ENCODE data around the gene SERPINB5. TPM values are rescaled to one million over a fixed set of nuclear protein-coding genes. Genes with fewer than 3 reads are reported as not detected.
"Not testable (repeated sequence)": the region's sequence is repeated elsewhere in the genome, so short reads cannot be mapped to it uniquely, and the experiment has no call there.

The SERPINB5 gene
- total and polyA plus RNA-seq, 4 donors, result 0.10 to 2.3 TPM; not detected in 2

DNA sequence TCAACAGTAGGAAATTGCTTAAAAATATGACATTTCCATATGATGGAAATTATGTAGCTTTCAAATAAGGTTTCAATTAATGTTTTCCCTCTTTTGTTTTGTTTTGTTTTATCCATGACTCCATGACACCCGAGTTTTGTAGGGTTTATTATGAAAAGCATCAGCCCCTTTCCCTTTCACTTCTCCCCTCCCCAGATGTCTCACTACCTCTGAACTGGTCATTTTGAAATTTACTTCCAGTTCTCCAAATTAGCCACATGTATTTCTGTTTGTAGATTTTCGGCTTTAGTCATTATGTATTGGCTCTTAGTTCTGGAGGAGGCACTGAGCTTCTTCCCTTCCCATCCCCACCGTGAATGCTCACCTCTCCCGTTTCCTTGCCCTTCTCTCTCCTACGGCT is 35.9 kb upstream of the SERPINB5 start:
- Histone ChIP-seq H3K27ac (ENCODE audit: low read depth in 1 of 2, low read length in 2 of 2) (no peak overlapping the region), H3K9me3 (ENCODE audit: control insufficient read depth, low read length) (no peaks in the 10 kb centered on the region), H3K4me1 (ENCODE audit: control insufficient read depth in 1 of 2, insufficient read depth in 2 of 2, low read length in 2 of 2) (no peaks in the 10 kb centered on the region), H3K36me3 (ENCODE audit: control insufficient read depth in 1 of 2, insufficient read depth in 2 of 2, low read length in 1 of 2) (no peaks in the 10 kb centered on the region), H3K27me3 (ENCODE audit: control insufficient read depth in 1 of 2, insufficient read depth in 2 of 2, low read length in 1 of 2) (no peaks in the 10 kb centered on the region), H3K4me3 (ENCODE audit: low read length in 2 of 2) (no peak overlapping the region)
- no peak for ATAC-seq (ENCODE audit: low FRiP score)
- DNase-seq, result no peak
- whole genome bisulfite sequencing, 2 donors, result 66 to 75% methylated on average over 5 of the region's 5 CpGs
- intact Hi-C loops (cut with DNase I), result loop anchor here in 1 of 2 donors (5.0 kb wide), 1 partner anchor 424 kb away; no protein-coding TSS in a partner anchor

DNA sequence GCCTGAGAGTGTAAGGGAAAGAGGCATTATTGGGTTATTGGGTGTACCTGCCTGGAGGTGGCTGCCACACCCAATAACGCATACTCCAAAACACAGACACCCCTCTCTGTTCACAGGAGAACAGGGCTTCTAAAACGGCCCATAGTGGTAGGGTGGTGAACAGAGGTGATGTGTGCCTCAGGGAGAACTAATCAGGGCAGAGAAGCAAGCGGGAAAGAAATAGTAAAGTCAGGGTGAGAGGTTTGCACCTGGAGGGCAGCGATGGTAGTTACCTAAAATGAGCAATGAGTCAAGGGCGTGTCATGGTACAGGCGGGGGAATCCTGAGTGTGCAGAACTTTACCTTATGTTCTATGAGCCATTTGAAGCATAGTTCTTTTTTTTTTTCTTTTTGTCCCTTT is 32.9 kb upstream of the SERPINB5 start:
- Histone ChIP-seq H3K27ac (ENCODE audit: low read depth in 1 of 2, low read length in 2 of 2) (no peak overlapping the region), H3K4me3 (ENCODE audit: low read length in 2 of 2) (no peak overlapping the region), H3K9me3 (ENCODE audit: control insufficient read depth, low read length) (peaks cover 1% of the 10 kb centered on the region), H3K4me1 (ENCODE audit: control insufficient read depth in 1 of 2, insufficient read depth in 2 of 2, low read length in 2 of 2) (no peaks in the 10 kb centered on the region), H3K36me3 (ENCODE audit: control insufficient read depth in 1 of 2, insufficient read depth in 2 of 2, low read length in 1 of 2) (no peaks in the 10 kb centered on the region), H3K27me3 (ENCODE audit: control insufficient read depth in 1 of 2, insufficient read depth in 2 of 2, low read length in 1 of 2) (no peaks in the 10 kb centered on the region)
- ATAC-seq (ENCODE audit: low FRiP score), result no peak
- intact Hi-C loops (cut with DNase I), result loop anchor here in 1 of 2 donors (5.0 kb wide), 1 partner anchor 427 kb away; no protein-coding TSS in a partner anchor
- WGBS, 2 donors, result 94% methylated on average over 6 of the region's 6 CpGs
- no peak for DNase-seq

DNA sequence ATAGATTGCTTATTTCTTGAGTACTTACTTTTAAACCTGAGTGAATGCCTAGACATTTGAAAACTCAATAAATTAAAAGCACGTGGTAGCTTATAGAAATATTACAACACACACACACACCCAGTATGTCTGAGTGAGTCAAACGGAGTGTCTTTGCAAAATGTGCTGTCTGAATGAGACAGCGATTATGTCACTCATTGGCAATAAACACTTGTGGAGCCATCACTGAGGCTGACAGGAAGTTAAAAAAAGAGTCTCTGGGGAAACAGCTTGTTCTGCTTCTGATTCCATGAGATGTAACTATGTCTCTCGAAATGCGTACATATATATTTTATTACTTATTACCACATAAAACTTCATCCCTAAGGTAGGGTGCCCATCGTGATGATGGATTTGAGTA is 32.2 kb upstream of the SERPINB5 start:
- Histone ChIP-seq H3K4me3 (ENCODE audit: low read length in 2 of 2) (no peak overlapping the region), H3K9me3 (ENCODE audit: control insufficient read depth, low read length) (peaks cover 1% of the 10 kb centered on the region), H3K27ac (ENCODE audit: low read depth in 1 of 2, low read length in 2 of 2) (no peak overlapping the region), H3K36me3 (ENCODE audit: control insufficient read depth in 1 of 2, insufficient read depth in 2 of 2, low read length in 1 of 2) (no peaks in the 10 kb centered on the region), H3K27me3 (ENCODE audit: control insufficient read depth in 1 of 2, insufficient read depth in 2 of 2, low read length in 1 of 2) (no peaks in the 10 kb centered on the region), H3K4me1 (ENCODE audit: control insufficient read depth in 1 of 2, insufficient read depth in 2 of 2, low read length in 2 of 2) (no peaks in the 10 kb centered on the region)
- WGBS, 2 donors, result 79% methylated on average over 6 of the region's 6 CpGs
- DNase-seq (no peak), ATAC-seq (ENCODE audit: low FRiP score) (peak; percentile 78)
- intact Hi-C loops (cut with DNase I), result loop anchor here in 1 of 2 donors (5.0 kb wide), 1 partner anchor 427 kb away; no protein-coding TSS in a partner anchor

DNA sequence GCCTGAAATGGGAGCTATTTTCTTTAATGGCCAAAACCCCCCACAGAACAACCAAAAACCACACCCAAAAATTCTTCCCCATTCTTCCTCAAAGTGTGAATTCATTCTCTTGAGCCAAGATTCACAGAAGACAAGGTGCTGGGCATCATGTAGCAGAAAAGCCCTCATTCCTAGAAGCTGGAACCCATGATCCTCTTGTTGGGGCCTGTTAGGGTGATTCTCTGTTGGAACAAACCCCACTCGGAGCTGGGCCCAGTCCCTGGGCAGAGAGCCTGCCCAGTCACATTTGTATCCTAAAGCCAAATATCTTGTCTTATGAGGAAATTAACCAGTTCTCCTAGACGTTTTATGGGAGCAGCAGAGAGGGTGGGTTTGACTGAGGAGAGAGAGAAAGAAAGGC is 31.7 kb upstream of the SERPINB5 start:
- no peak overlapping the region for H3K27ac ChIP-seq (ENCODE audit: low read depth in 1 of 2, low read length in 2 of 2)
- intact Hi-C loops (cut with DNase I), result no loop called here
- no peak overlapping the region for H3K4me3 ChIP-seq (ENCODE audit: low read length in 2 of 2)
- no peaks in the 10 kb centered on the region for H3K4me1 ChIP-seq (ENCODE audit: control insufficient read depth in 1 of 2, insufficient read depth in 2 of 2, low read length in 2 of 2)
- WGBS, 2 donors, result 55 to 62% methylated on average over 2 of the region's 2 CpGs
- no peaks in the 10 kb centered on the region for H3K27me3 ChIP-seq (ENCODE audit: control insufficient read depth in 1 of 2, insufficient read depth in 2 of 2, low read length in 1 of 2)
- H3K36me3 ChIP-seq (ENCODE audit: control insufficient read depth in 1 of 2, insufficient read depth in 2 of 2, low read length in 1 of 2), result no peaks in the 10 kb centered on the region
- H3K9me3 ChIP-seq (ENCODE audit: control insufficient read depth, low read length), result peaks cover 1% of the 10 kb centered on the region
- no peak for DNase-seq
- ATAC-seq (ENCODE audit: low FRiP score), result peak; percentile 55

DNA sequence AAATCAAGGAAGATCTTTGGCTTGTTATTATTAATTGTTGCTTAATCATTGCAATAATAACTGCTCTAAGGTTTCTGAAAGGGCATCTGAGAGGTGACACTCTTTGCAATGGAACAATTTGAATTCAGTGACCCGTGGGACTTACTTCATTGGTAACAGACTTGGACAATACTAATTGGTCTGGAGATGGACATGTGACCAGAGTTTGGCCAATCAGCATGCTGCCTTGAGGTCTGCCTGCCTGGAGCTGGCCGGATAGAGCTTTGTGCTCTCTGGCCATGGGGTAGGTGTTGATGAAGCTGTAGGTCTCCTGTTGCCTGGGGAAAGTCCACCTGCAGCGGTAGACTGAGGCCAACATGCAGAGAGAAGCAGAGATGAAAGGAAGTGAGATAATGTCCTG is 30.5 kb upstream of the SERPINB5 start:
- Histone ChIP-seq H3K27ac (ENCODE audit: low read depth in 1 of 2, low read length in 2 of 2) (no peak overlapping the region), H3K9me3 (ENCODE audit: control insufficient read depth, low read length) (peaks cover 1% of the 10 kb centered on the region), H3K27me3 (ENCODE audit: control insufficient read depth in 1 of 2, insufficient read depth in 2 of 2, low read length in 1 of 2) (no peaks in the 10 kb centered on the region), H3K4me3 (ENCODE audit: low read length in 2 of 2) (no peak overlapping the region), H3K4me1 (ENCODE audit: control insufficient read depth in 1 of 2, insufficient read depth in 2 of 2, low read length in 2 of 2) (no peaks in the 10 kb centered on the region), H3K36me3 (ENCODE audit: control insufficient read depth in 1 of 2, insufficient read depth in 2 of 2, low read length in 1 of 2) (no peaks in the 10 kb centered on the region)
- intact Hi-C loops (cut with DNase I), result no loop called here
- ATAC-seq (ENCODE audit: low FRiP score) (no peak), DNase-seq (no peak)
- 88 to 89% methylated on average over 3 of the region's 3 CpGs for WGBS, 2 donors

DNA sequence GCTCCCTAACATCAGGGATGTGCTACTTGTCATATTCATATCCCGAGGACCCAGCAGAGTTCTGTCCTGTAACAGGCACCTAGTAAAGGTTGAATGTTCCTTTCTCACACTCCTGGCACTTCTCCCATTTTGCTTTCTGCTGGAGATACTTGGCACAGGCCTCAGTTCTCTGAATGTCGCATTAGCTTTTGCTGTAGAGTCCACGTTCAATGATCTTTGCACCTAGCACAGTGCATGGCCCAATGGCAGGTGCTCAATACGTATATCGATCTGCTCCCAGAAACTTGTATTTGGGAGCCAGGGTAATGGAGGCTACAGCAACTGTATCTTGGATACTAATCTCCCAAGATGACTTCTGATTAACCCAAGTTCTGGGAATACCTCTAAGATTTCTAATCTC is 29.7 kb upstream of the SERPINB5 start:
- no peaks in the 10 kb centered on the region for H3K27me3 ChIP-seq (ENCODE audit: control insufficient read depth in 1 of 2, insufficient read depth in 2 of 2, low read length in 1 of 2)
- no peaks in the 10 kb centered on the region for H3K4me1 ChIP-seq (ENCODE audit: control insufficient read depth in 1 of 2, insufficient read depth in 2 of 2, low read length in 2 of 2)
- H3K27ac ChIP-seq (ENCODE audit: low read depth in 1 of 2, low read length in 2 of 2), result no peak overlapping the region
- no peak overlapping the region for H3K4me3 ChIP-seq (ENCODE audit: low read length in 2 of 2)
- no peaks in the 10 kb centered on the region for H3K36me3 ChIP-seq (ENCODE audit: control insufficient read depth in 1 of 2, insufficient read depth in 2 of 2, low read length in 1 of 2)
- 90% methylated on average over 5 of the region's 5 CpGs for WGBS, 2 donors
- DNase-seq (no peak), ATAC-seq (ENCODE audit: low FRiP score) (no peak)
- peaks cover 1% of the 10 kb centered on the region for H3K9me3 ChIP-seq (ENCODE audit: control insufficient read depth, low read length)
- intact Hi-C loops (cut with DNase I), result no loop called here

DNA sequence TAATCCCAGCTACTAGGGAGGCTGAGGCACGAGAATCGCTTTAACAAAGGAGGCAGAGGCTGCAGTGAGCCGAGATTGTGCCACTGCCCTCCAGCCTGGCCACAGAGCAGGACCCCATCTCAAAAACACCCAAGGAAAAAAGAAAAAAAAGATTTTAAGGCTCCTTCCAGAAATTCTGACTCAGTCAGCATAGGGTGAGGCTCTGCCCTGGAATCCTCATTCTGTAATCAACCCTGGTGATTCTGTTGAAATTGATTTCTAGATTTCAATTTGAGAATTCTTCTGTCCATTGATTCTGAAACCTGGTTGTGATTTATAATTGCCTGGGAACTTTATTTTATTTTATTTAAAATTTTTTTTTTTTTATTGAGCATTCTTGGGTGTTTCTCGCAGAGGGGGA is 27.3 kb upstream of the SERPINB5 start:
- H3K4me3 ChIP-seq (ENCODE audit: low read length in 2 of 2), result no peak overlapping the region
- H3K27ac ChIP-seq (ENCODE audit: low read depth in 1 of 2, low read length in 2 of 2), result no peak overlapping the region
- no peaks in the 10 kb centered on the region for H3K27me3 ChIP-seq (ENCODE audit: control insufficient read depth in 1 of 2, insufficient read depth in 2 of 2, low read length in 1 of 2)
- ATAC-seq (ENCODE audit: low FRiP score) (no peak), DNase-seq (no peak)
- H3K9me3 ChIP-seq (ENCODE audit: control insufficient read depth, low read length), result peaks cover 1% of the 10 kb centered on the region
- intact Hi-C loops (cut with DNase I), result no loop called here
- no peaks in the 10 kb centered on the region for H3K4me1 ChIP-seq (ENCODE audit: control insufficient read depth in 1 of 2, insufficient read depth in 2 of 2, low read length in 2 of 2)
- no peaks in the 10 kb centered on the region for H3K36me3 ChIP-seq (ENCODE audit: control insufficient read depth in 1 of 2, insufficient read depth in 2 of 2, low read length in 1 of 2)
- WGBS, 2 donors, result 92 to 93% methylated on average over 4 of the region's 4 CpGs

DNA sequence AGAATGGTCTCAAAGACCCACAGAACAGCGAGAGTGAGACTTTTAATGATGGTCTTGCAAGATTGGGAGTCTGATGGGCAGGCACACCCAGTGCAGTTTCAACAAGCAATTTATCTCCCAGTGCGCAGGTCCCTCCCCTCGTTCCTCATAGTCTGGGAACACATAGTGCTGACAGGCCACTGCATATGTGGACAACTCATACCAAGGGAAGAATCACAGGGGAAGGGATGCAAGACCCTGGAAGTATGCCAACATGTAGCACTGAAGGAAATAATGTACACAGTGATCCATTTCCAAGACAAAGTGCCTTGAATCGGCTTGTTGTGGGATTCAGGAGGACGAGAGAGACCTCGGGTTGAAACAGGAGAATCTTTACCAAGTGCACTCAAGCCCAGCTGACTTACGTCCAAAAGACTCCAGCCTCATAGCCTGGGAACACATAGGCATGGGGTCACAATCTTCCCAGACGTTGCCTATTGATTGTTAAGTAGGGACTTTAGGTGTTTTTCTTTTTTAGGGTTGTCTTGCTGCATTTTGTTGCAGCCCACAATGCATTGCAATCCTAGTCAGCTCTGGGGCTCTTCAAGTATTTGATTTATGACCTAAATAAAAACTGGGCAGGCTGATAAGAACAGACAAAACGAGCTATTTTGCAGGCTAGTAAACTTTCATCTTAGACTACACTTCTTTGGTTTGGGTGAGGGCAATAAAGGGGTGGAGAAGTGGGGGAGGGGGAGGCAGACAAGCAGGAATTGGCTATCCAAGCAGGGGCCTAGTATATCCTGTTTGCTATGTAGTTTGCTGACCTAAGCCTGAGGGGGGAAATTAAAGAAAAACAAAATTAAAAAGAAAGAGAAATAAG is 24.7 kb upstream of the SERPINB5 start:
- Histone ChIP-seq H3K4me1 (ENCODE audit: control insufficient read depth in 1 of 2, insufficient read depth in 2 of 2, low read length in 2 of 2) (no peaks in the 10 kb centered on the region), H3K4me3 (ENCODE audit: low read length in 2 of 2) (no peak overlapping the region), H3K27ac (ENCODE audit: low read depth in 1 of 2, low read length in 2 of 2) (no peak overlapping the region), H3K36me3 (ENCODE audit: control insufficient read depth in 1 of 2, insufficient read depth in 2 of 2, low read length in 1 of 2) (no peaks in the 10 kb centered on the region), H3K27me3 (ENCODE audit: control insufficient read depth in 1 of 2, insufficient read depth in 2 of 2, low read length in 1 of 2) (no peaks in the 10 kb centered on the region), H3K9me3 (ENCODE audit: control insufficient read depth, low read length) (no peaks in the 10 kb centered on the region)
- 34 to 39% methylated on average over 9 of the region's 9 CpGs for WGBS, 2 donors
- intact Hi-C loops (cut with DNase I), result no loop called here
- no peak for ATAC-seq (ENCODE audit: low FRiP score)
- DNase-seq, result no peak

DNA sequence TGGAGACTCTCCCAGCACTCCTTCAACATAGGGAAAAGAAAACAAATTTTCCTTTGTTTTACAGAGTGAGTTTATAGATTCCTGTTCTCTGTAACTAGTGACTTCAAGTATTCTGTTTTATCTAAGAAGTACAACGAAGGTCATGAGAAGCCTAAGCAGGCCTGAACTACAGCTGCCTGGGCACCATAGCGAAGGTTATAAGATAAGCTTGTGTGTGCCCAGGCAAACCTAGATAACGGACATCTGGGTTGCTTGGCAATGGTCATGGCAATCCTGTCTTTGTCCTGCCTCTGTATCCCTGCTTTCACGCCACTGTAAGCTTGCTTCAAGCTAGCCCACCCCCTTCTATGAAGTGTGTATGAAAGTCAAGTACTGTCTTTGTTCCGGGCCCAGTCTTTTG is 24.0 kb upstream of the SERPINB5 start:
- DNase-seq; H3K27me3 ChIP-seq (ENCODE audit: control insufficient read depth in 1 of 2, insufficient read depth in 2 of 2, low read length in 1 of 2); H3K4me3 ChIP-seq (ENCODE audit: low read length in 2 of 2); H3K9me3 ChIP-seq (ENCODE audit: control insufficient read depth, low read length); ATAC-seq (ENCODE audit: low FRiP score); H3K4me1 ChIP-seq (ENCODE audit: control insufficient read depth in 1 of 2, insufficient read depth in 2 of 2, low read length in 2 of 2); H3K36me3 ChIP-seq (ENCODE audit: control insufficient read depth in 1 of 2, insufficient read depth in 2 of 2, low read length in 1 of 2); intact Hi-C loops (cut with DNase I); H3K27ac ChIP-seq (ENCODE audit: low read depth in 1 of 2, low read length in 2 of 2): not testable (repeated sequence)
- 30 to 41% methylated on average over 5 of the region's 5 CpGs for WGBS, 2 donors

Data from aorta (tissue), 5 donors.